NCI-H526 (cell line): ENCODE data around the gene RNF41.
A peak's percentile ranks its signal among the peaks of the same experiment; 100 is the strongest.
"Not testable (repeated sequence)": the region's sequence is repeated elsewhere in the genome, so short reads cannot be mapped to it uniquely, and the experiment has no call there.

Experiments used
- DNase-seq, 2 experiments: peaks; one replicate each; lab custom pipeline; 2025; lab: John Stamatoyannopoulos, UW

The RNF41 gene

GRCh38 chr12:56221757-56222530, at the start of gene RNF41:
RNF41 (minus strand) TSS chr12:56221922; CDS start chr12:56214047, 7,875 bp downstream.
- DNase-seq, result peak; percentile 93 to 98

- DNase-seq, result no peak
Observed at GRCh38 chr12:56271031-56271430, 49.3 kb upstream of the RNF41 start.

- DNase-seq, result peak in 1 of 2 experiments; percentile 59
Observed at GRCh38 chr12:56267443-56268071, 45.8 kb upstream of the RNF41 start.

- DNase-seq, result peak; percentile 80 to 96
Observed at GRCh38 chr12:56266693-56267442, 45.1 kb upstream of the RNF41 start, which contains the start of gene COQ10A. COQ10A (plus strand) TSS chr12:56266942; CDS start chr12:56267119, 177 bp downstream.

GRCh38 chr12:56266068-56266692, 44.5 kb upstream of the RNF41 start:
- DNase-seq, result peak in 1 of 2 experiments; percentile 29

GRCh38 chr12:56262955-56263354, 41.2 kb upstream of the RNF41 start:
- DNase-seq, result not testable (repeated sequence)

- DNase-seq, result no peak
Observed at GRCh38 chr12:56261503-56262232, 39.9 kb upstream of the RNF41 start.

- no peak for DNase-seq
Observed at GRCh38 chr12:56260921-56261320, 39.2 kb upstream of the RNF41 start.

GRCh38 chr12:56260380-56260779, 38.7 kb upstream of the RNF41 start:
- DNase-seq, result no peak

GRCh38 chr12:56258820-56259183, 37.1 kb upstream of the RNF41 start:
- no peak for DNase-seq

GRCh38 chr12:56258068-56258819, 36.5 kb upstream of the RNF41 start, which contains the start of gene ANKRD52:
ANKRD52 (minus strand) TSS chr12:56258384; CDS start chr12:56258269, 115 bp downstream.
- DNase-seq, result peak; percentile 51 to 84

GRCh38 chr12:56257491-56258067, 35.9 kb upstream of the RNF41 start:
- DNase-seq, result peak; percentile 19 to 70

GRCh38 chr12:56257071-56257470, 35.3 kb upstream of the RNF41 start:
- no peak for DNase-seq

- no peak for DNase-seq
Observed at GRCh38 chr12:56256326-56256960, 34.7 kb upstream of the RNF41 start.

GRCh38 chr12:56255671-56256070, 33.9 kb upstream of the RNF41 start:
- no peak for DNase-seq

GRCh38 chr12:56253091-56253490, 31.4 kb upstream of the RNF41 start:
- no peak for DNase-seq

- no peak for DNase-seq
Observed at GRCh38 chr12:56252649-56253048, 30.9 kb upstream of the RNF41 start.

GRCh38 chr12:56248711-56249110, 27.0 kb upstream of the RNF41 start:
- no peak for DNase-seq

GRCh38 chr12:56247923-56248322, 26.2 kb upstream of the RNF41 start:
- DNase-seq, result no peak

GRCh38 chr12:56244494-56244893, 22.8 kb upstream of the RNF41 start:
- no peak for DNase-seq
